ENCODE measurements around the gene ATP6V1C2. TPM values are rescaled to one million over a fixed set of nuclear protein-coding genes. Genes with fewer than 3 reads are reported as not detected.

ATP6V1C2 gene
- total RNA-seq, 1 donor from 2014 or later, result 0.69 TPM

DNA sequence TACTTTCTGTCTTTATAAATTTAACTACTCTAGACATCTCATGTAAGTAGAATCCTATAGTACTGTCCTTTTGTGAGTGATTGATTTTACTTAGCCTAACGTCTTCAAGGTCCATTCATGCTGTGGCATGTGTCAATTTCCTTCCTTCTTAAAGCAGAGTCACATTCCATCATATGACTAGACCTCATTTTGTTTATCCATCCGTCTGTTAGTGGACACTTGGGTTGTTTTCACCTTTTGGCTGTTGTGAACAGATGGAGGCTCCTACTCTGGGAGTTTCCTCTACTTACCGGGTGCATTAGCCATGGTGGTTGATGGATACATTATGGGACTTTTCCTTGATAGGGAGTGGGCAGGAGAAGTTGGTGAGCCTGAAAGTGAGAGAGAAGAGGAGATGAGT lies 97.6 kb downstream of the ATP6V1C2 start:
- no peaks in the 10 kb centered on the region for H3K9me3 ChIP-seq (replicated peaks)
- DNase-seq, result no peak
- H3K4me3 ChIP-seq, result no peak overlapping the region
- TF ChIP-seq, protein P1, sequence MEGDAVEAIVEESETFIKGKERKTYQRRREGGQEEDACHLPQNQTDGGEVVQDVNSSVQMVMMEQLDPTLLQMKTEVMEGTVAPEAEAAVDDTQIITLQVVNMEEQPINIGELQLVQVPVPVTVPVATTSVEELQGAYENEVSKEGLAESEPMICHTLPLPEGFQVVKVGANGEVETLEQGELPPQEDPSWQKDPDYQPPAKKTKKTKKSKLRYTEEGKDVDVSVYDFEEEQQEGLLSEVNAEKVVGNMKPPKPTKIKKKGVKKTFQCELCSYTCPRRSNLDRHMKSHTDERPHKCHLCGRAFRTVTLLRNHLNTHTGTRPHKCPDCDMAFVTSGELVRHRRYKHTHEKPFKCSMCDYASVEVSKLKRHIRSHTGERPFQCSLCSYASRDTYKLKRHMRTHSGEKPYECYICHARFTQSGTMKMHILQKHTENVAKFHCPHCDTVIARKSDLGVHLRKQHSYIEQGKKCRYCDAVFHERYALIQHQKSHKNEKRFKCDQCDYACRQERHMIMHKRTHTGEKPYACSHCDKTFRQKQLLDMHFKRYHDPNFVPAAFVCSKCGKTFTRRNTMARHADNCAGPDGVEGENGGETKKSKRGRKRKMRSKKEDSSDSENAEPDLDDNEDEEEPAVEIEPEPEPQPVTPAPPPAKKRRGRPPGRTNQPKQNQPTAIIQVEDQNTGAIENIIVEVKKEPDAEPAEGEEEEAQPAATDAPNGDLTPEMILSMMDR (IDR thresholded peaks at IDR 0.05; ENCODE audit: borderline replicate concordance), result no peak
- intact Hi-C loops (cut with micrococcal nuclease), result no loop called here
- H3K27me3 ChIP-seq (ENCODE audit: low read depth), result no peaks in the 10 kb centered on the region
- H3K4me1 ChIP-seq, result peaks cover 25% of the 10 kb centered on the region
- no peak overlapping the region for H3K27ac ChIP-seq (replicated peaks)
- H3K36me3 ChIP-seq, result no peaks in the 10 kb centered on the region

DNA sequence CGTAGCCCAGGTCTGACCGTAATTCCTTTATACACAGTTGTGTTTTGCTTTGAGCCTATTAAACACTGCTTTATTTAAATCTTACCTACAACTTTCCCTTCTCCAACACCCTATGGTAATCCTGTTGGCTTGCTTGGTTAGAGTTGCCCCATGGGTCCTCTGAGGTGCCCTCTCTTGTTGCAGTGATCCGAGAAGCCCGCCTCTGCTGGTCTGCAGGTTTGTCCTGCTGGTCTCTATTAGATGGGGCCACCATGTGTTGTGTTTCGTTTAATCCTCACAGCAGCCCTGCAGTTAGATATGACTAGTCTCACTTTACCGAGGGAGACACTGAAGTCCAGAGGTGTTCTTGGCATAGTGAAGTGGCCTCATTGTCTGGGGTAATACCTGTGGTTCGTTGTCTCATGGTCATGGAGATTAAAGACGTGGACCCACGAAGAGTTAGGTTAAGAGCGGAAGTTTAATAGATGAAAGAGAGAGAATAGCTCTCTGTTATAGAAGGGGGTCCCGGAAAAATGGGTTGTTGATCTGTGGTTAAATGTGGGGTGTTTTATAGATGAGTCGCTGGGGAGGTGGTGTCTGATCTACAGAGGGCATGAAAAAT lies 98.4 kb downstream of the ATP6V1C2 start:
- Histone ChIP-seq H3K27me3 (ENCODE audit: low read depth) (no peaks in the 10 kb centered on the region), H3K4me1 (peaks cover 16% of the 10 kb centered on the region), H3K4me3 (no peak overlapping the region), H3K27ac (replicated peaks) (no peak overlapping the region), H3K36me3 (no peaks in the 10 kb centered on the region), H3K9me3 (replicated peaks) (no peaks in the 10 kb centered on the region)
- no peak for DNase-seq
- intact Hi-C loops (cut with micrococcal nuclease), result no loop called here
- TF ChIP-seq, protein P1 (IDR thresholded peaks at IDR 0.05; ENCODE audit: borderline replicate concordance), result no peak

DNA sequence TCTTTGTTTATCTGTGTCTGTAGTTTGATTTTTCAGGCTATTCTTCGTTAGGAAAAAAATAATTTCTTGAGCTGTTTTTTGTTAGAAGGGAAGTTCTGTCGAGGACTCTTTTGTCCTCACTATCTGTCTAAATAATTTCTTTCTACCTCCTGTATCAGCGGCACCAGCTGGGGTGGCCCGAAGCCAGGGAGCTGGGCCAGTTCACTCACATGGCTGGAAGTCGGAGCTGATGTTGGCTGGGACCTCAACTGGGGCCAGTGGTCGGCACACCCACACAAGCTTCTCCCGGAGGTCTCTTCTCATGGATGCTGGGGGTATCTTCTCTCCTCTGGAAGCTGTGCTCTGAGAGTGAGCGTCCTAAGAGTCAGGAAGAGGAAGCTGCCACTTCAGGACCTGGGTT lies 99.1 kb downstream of the ATP6V1C2 start:
- peak; percentile 57 for DNase-seq
- TF ChIP-seq, protein P1 (IDR thresholded peaks at IDR 0.05; ENCODE audit: borderline replicate concordance), result no peak
- H3K27me3 ChIP-seq (ENCODE audit: low read depth), result no peaks in the 10 kb centered on the region
- no peak overlapping the region for H3K4me3 ChIP-seq
- no peaks in the 10 kb centered on the region for H3K36me3 ChIP-seq
- H3K4me1 ChIP-seq, result peaks cover 9% of the 10 kb centered on the region
- intact Hi-C loops (cut with micrococcal nuclease), result no loop called here
- no peaks in the 10 kb centered on the region for H3K9me3 ChIP-seq (replicated peaks)
- no peak overlapping the region for H3K27ac ChIP-seq (replicated peaks)

DNA sequence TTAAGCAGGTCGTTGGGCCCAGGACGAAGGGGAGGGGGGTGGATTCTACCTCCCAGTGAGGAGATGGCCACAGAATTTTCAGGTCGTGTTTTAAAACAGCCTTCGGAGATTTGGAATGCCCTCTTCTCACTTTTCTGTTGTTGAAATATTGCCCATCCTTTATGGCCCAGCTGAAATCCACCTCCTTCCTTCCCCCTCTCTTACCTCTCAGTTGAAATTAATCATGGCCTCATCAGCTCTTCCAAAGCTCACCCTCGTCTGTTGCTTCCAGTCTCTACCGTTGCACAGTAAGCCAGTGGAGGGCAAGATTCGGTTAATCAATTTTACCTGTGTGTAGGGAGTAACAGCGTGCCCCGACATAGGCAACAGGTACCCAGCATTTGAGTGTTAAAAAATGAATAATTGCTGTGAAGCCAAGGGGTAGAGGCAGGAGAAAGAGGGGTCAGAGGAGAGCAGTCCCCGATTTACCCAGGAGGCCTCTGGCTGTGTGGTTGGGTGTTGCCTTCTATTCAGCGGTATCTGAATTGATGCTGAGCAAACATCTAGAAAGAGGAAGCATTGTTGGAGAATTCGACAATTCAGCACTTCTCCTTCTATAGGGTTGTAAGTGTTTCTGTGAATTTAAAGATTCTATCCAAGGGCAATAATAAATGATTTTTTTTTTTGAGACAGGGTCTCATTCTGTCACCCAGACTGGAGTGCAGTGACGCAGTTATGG lies 99.7 kb downstream of the ATP6V1C2 start:
- intact Hi-C loops (cut with micrococcal nuclease), result no loop called here
- Histone ChIP-seq H3K4me3 (no peak overlapping the region), H3K27ac (replicated peaks) (no peak overlapping the region), H3K9me3 (replicated peaks) (no peaks in the 10 kb centered on the region), H3K4me1 (peaks cover 9% of the 10 kb centered on the region), H3K36me3 (no peaks in the 10 kb centered on the region), H3K27me3 (ENCODE audit: low read depth) (no peaks in the 10 kb centered on the region)
- DNase-seq, result no peak
- TF ChIP-seq, protein P1 (IDR thresholded peaks at IDR 0.05; ENCODE audit: borderline replicate concordance), result no peak

DNA sequence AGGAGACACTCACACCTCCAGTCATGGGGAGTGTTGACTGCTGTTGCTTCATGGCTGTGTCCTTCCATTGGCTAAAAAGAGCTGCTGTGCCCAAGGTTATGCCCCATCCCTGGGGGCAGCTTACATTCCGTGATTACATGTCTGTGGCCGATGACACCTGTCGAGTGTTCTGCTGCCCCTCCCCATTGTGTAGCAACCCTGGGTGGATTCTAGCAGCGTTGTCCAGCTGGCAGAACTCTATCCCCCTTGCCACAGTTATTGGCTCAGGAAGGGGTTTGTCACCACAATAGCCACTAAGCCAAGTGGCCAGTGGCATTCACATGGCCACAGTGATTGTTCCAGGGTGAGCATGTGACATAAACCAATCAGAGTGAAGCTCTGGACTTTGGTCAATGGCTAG lies 102.8 kb downstream of the ATP6V1C2 start:
- Histone ChIP-seq H3K36me3 (no peaks in the 10 kb centered on the region), H3K9me3 (replicated peaks) (no peaks in the 10 kb centered on the region), H3K27me3 (ENCODE audit: low read depth) (peaks cover 22% of the 10 kb centered on the region), H3K4me3 (no peak overlapping the region), H3K4me1 (peaks cover 9% of the 10 kb centered on the region), H3K27ac (replicated peaks) (no peak overlapping the region)
- TF ChIP-seq, protein P1 (IDR thresholded peaks at IDR 0.05; ENCODE audit: borderline replicate concordance), result no peak
- DNase-seq, result no peak
- intact Hi-C loops (cut with micrococcal nuclease), result no loop called here
